COR-L47 (cell line): Measurements from ENCODE around the gene IL2RG.

Experiments used
- DNase-seq: peaks from one replicate; lab custom pipeline; 2025; lab: John Stamatoyannopoulos, UW

The IL2RG gene

GRCh38 chrX:71107762-71108360 lies 3.5 kb downstream of the IL2RG start:
- DNase-seq = no peak

- DNase-seq = no peak
Measured at GRCh38 chrX:71107245-71107644, 4.1 kb downstream of the IL2RG start.

GRCh38 chrX:71106427-71106826 lies 5.0 kb downstream of the IL2RG start, which contains the start of gene CXorf65:
Gene CXorf65, minus strand, starts transcription at chrX:71106740. Its CDS starts 184 bp downstream, at chrX:71106556.
- no peak for DNase-seq

- DNase-seq = no peak
Measured at GRCh38 chrX:71105628-71106027, 5.7 kb downstream of the IL2RG start.

- no peak for DNase-seq
Measured at GRCh38 chrX:71103110-71103983, 8.0 kb downstream of the IL2RG start.

- DNase-seq = no peak
Measured at GRCh38 chrX:71102292-71102691, 9.1 kb downstream of the IL2RG start.

- DNase-seq = no peak
Measured at GRCh38 chrX:71100581-71101505, 10.5 kb downstream of the IL2RG start.

- no peak for DNase-seq
Measured at GRCh38 chrX:71099736-71100135, 11.6 kb downstream of the IL2RG start.

- DNase-seq = no peak
Measured at GRCh38 chrX:71098951-71099506, 12.3 kb downstream of the IL2RG start.

- peak; percentile 20 for DNase-seq
Measured at GRCh38 chrX:71098302-71098701, 13.1 kb downstream of the IL2RG start.

- DNase-seq = no peak
Measured at GRCh38 chrX:71096760-71097032, 14.7 kb downstream of the IL2RG start.

GRCh38 chrX:71095981-71096759 lies 15.2 kb downstream of the IL2RG start:
- no peak for DNase-seq

- DNase-seq = peak; percentile 68
Measured at GRCh38 chrX:71095555-71095980, 15.8 kb downstream of the IL2RG start, which contains the start of gene FOXO4. Gene FOXO4, plus strand, starts transcription at chrX:71095851. Its CDS starts 678 bp downstream, at chrX:71096529.

GRCh38 chrX:71095033-71095432 lies 16.3 kb downstream of the IL2RG start:
- no peak for DNase-seq

- no peak for DNase-seq
Measured at GRCh38 chrX:71091263-71091662, 20.1 kb downstream of the IL2RG start.

GRCh38 chrX:71085900-71086299 lies 25.5 kb downstream of the IL2RG start:
- no peak for DNase-seq

GRCh38 chrX:71082822-71083221 lies 28.6 kb downstream of the IL2RG start:
- no peak for DNase-seq

GRCh38 chrX:71082124-71082647 lies 29.2 kb downstream of the IL2RG start:
- no peak for DNase-seq

GRCh38 chrX:71081330-71082123 lies 29.9 kb downstream of the IL2RG start:
- no peak for DNase-seq

- no peak for DNase-seq
Measured at GRCh38 chrX:71070531-71070930, 40.8 kb downstream of the IL2RG start.
